Superior temporal gyrus (tissue), 1 donor: ENCODE measurements around the gene GTF2H1.

Source experiments
- DNase-seq: peaks from one replicate; pipeline ENCODE4 v3.0.0-alpha.2; 2016; ENCODE audit errors: extremely low spot score

Gene GTF2H1

GRCh38 chr11:18321969-18322711 is at the start of gene GTF2H1, which contains the start of gene HPS5:
GTF2H1 (plus strand) TSS chr11:18322567; CDS start chr11:18333075, 10,508 bp downstream.
HPS5 (minus strand) TSS chr11:18322140; CDS start chr11:18317858, 4,282 bp downstream.
- peak; percentile 99 for DNase-seq

- DNase-seq = peak; percentile 26
Observed at GRCh38 chr11:18277565-18278271, 44.6 kb upstream of the GTF2H1 start.

- DNase-seq = no peak
Observed at GRCh38 chr11:18280438-18281045, 41.8 kb upstream of the GTF2H1 start.

GRCh38 chr11:18282626-18283025 is 39.7 kb upstream of the GTF2H1 start:
- DNase-seq = no peak

- no peak for DNase-seq
Observed at GRCh38 chr11:18285841-18286240, 36.5 kb upstream of the GTF2H1 start.

- DNase-seq = no peak
Observed at GRCh38 chr11:18288911-18289310, 33.5 kb upstream of the GTF2H1 start.

- no peak for DNase-seq
Observed at GRCh38 chr11:18294862-18295261, 27.5 kb upstream of the GTF2H1 start.

- peak; percentile 39 for DNase-seq
Observed at GRCh38 chr11:18295316-18295715, 27.1 kb upstream of the GTF2H1 start.

GRCh38 chr11:18299721-18300120 is 22.6 kb upstream of the GTF2H1 start:
- DNase-seq = no peak

- DNase-seq = no peak
Observed at GRCh38 chr11:18304745-18305144, 17.6 kb upstream of the GTF2H1 start.

- DNase-seq = no peak
Observed at GRCh38 chr11:18307461-18308139, 14.8 kb upstream of the GTF2H1 start.

GRCh38 chr11:18308242-18308641 is 14.1 kb upstream of the GTF2H1 start:
- DNase-seq = no peak

GRCh38 chr11:18309691-18310090 is 12.7 kb upstream of the GTF2H1 start:
- DNase-seq = no peak

- no peak for DNase-seq
Observed at GRCh38 chr11:18310800-18311340, 11.5 kb upstream of the GTF2H1 start.

- peak; percentile 38 for DNase-seq
Observed at GRCh38 chr11:18312012-18312411, 10.4 kb upstream of the GTF2H1 start.

- DNase-seq = no peak
Observed at GRCh38 chr11:18312663-18313420, 9.5 kb upstream of the GTF2H1 start.

GRCh38 chr11:18313965-18314763 is 8.2 kb upstream of the GTF2H1 start:
- DNase-seq = no peak

GRCh38 chr11:18314784-18315523 is 7.4 kb upstream of the GTF2H1 start:
- DNase-seq = no peak

GRCh38 chr11:18315893-18316292 is 6.5 kb upstream of the GTF2H1 start:
- DNase-seq = no peak
